HepG2 (cell line): ENCODE results near the gene R3HCC1L. TPM values are rescaled to one million over a fixed set of nuclear protein-coding genes. Genes with fewer than 3 reads are reported as not detected.

ENCODE experiments used
- ATAC-seq: fragments of 200-7000 bp; cut with Tn5 transposase; 3 replicates; pipeline ENCODE4 v1.9.1; 2020; ENCODE audit warnings: mild to moderate bottlenecking, moderate library complexity
- BruUV-seq: library from RNA; stranded (reverse); fragments of 400-500 nt; replicated peaks from 2 replicates; lab custom pipeline; 2021; lab: Mats Ljungman, UMichigan
- CTCF ChIA-PET: fragments of 300-600 bp; formaldehyde crosslinking; extraction: SDS; loops from one replicate; lab custom pipeline; 2021; ENCODE audit warnings: low total read pairs, inconsistent platforms, low intra/inter-chr PET ratio; lab: Yijun Ruan, JAX
- POLR2A ChIA-PET: fragments of 350-600 bp; sonication (Branson Sonifier 250); formaldehyde crosslinking; loops from one replicate; lab custom pipeline; 2020; ENCODE audit warnings: antibody characterized with exemption, inconsistent platforms; lab: Yijun Ruan, JAX
- DNase-seq: peaks from one replicate; pipeline ENCODE4 v3.0.0-alpha.2; 2015; ENCODE audit warnings: low spot score
- FAIRE-seq: peaks from 3 replicates; lab custom pipeline; 2011; peaks lifted over from hg19 to GRCh38; lab: Jason Lieb, UNC
- H2AFZ ChIP-seq: one replicate; pipeline ENCODE4 v1.6.1; 2011; ENCODE audit warnings: low read length, inconsistent platforms
- H3K27ac ChIP-seq: fragments of 300-600 bp; 3 replicates; pipeline ENCODE4 v1.8.0; 2011; ENCODE audit warnings: mixed run types, mild to moderate bottlenecking, mixed read lengths, low read length, inconsistent platforms; ENCODE audit not compliant: insufficient read depth; ENCODE audit errors: extremely low read length
- H3K27me3 ChIP-seq, 2 experiments: fragments of 200-600 bp in 1 of 2; 2 replicates in 1 of 2; 3 replicates in 1 of 2; pipeline versions ENCODE4 v1.6.0 to v1.8.0; 2011; ENCODE audit warnings: low read length in 2 of 2, mild to moderate bottlenecking in 2 of 2, moderate library complexity in 2 of 2, inconsistent platforms in 1 of 2; ENCODE audit not compliant: insufficient read depth in 2 of 2, control insufficient read depth in 1 of 2
- H3K36me3 ChIP-seq, 2 experiments: fragments of 200-600 bp in 1 of 2; replicated peaks in 1 of 2; 2 replicates in 1 of 2; 3 replicates in 1 of 2; pipeline versions ENCODE4 v1.5.1 to v1.8.0; 2011; ENCODE audit warnings: low read length in 2 of 2, inconsistent platforms in 1 of 2; ENCODE audit not compliant: insufficient read depth in 2 of 2, control insufficient read depth in 1 of 2
- H3K4me1 ChIP-seq: 2 replicates; pipeline ENCODE4 v1.5.1; 2012; ENCODE audit warnings: low read length, inconsistent platforms; ENCODE audit not compliant: insufficient read depth
- H3K4me2 ChIP-seq: 2 replicates; pipeline ENCODE4 v1.6.0; 2011; ENCODE audit warnings: low read depth, low read length, inconsistent platforms
- H3K4me3 ChIP-seq, 3 experiments: fragments of 200-600 bp in 1 of 3; sonication (generic), shearing (Covaris generic) in 1 of 3; replicated peaks in 1 of 3; 2 replicates each; pipeline ENCODE4 v1.5.1; 2011 to 2016; ENCODE audit warnings: low read length in 3 of 3, inconsistent platforms in 2 of 3, low read depth in 2 of 3, mild to moderate bottlenecking in 2 of 3, control low read depth in 1 of 3, mixed read lengths in 1 of 3; ENCODE audit not compliant: insufficient read depth in 1 of 3
- H3K79me2 ChIP-seq: one replicate; pipeline ENCODE4 v1.6.1; 2011; ENCODE audit warnings: low read length, inconsistent platforms; ENCODE audit not compliant: insufficient read depth
- H3K9ac ChIP-seq: 2 replicates; pipeline ENCODE4 v1.6.0; 2011; ENCODE audit warnings: mild to moderate bottlenecking, low read depth, low read length, inconsistent platforms; ENCODE audit not compliant: insufficient read depth
- H3K9me3 ChIP-seq: 2 replicates; pipeline ENCODE4 v1.5.1; 2012; ENCODE audit warnings: mild to moderate bottlenecking, low read length
- H4K20me1 ChIP-seq: 2 replicates; pipeline ENCODE4 v1.6.0; 2011; ENCODE audit warnings: inconsistent platforms, mild to moderate bottlenecking, low read length, moderate library complexity; ENCODE audit not compliant: insufficient read depth
- AKNA ChIP-seq: sonication (generic); formaldehyde crosslinking; IDR thresholded peaks from 2 replicates; pipeline ENCODE4 v1.4.0; 2020; ENCODE audit warnings: missing genetic modification reagents, borderline replicate concordance
- KAT2B ChIP-seq: fragments of 150-350 bp; IDR thresholded peaks from 2 replicates; pipeline ENCODE4 v1.6.1; 2014; ENCODE audit warnings: low read depth, low read length, borderline replicate concordance
- LCORL ChIP-seq, 2 experiments: fragments of 450-650 bp in 1 of 2; sonication (generic) in 1 of 2; formaldehyde crosslinking in 1 of 2; IDR thresholded peaks; 2 replicates each; pipeline versions ENCODE4 v1.5.0 to v1.6.1; 2017 to 2020; ENCODE audit warnings: antibody characterized with exemption in 1 of 2, missing genetic modification reagents in 1 of 2
- NR3C1 ChIP-seq: sonication (generic); formaldehyde crosslinking; IDR thresholded peaks from 2 replicates; pipeline ENCODE4 v1.4.0; 2020; ENCODE audit warnings: missing genetic modification reagents
- SMARCC2 ChIP-seq: fragments of 450-650 bp; IDR thresholded peaks from 2 replicates; pipeline ENCODE4 v1.6.1; 2017; ENCODE audit warnings: antibody characterized with exemption, mild to moderate bottlenecking
- TEF ChIP-seq: sonication (generic); formaldehyde crosslinking; IDR thresholded peaks from 2 replicates; pipeline ENCODE4 v1.5.0; 2020; ENCODE audit warnings: missing genetic modification reagents
- TRIM24 ChIP-seq: sonication (generic); formaldehyde crosslinking; IDR thresholded peaks from 2 replicates; pipeline ENCODE4 v1.8.0; 2022; ENCODE audit warnings: mild to moderate bottlenecking, missing genetic modification reagents
- ZNF292 ChIP-seq: sonication (generic); formaldehyde crosslinking; IDR thresholded peaks from 2 replicates; pipeline ENCODE4 v1.8.1; 2022; ENCODE audit warnings: mild to moderate bottlenecking, low read depth, missing genetic modification reagents, borderline replicate concordance
- ZNF607 ChIP-seq: sonication (generic); formaldehyde crosslinking; IDR thresholded peaks from 2 replicates; pipeline ENCODE4 v1.5.1; 2020; ENCODE audit warnings: missing genetic modification reagents, mild to moderate bottlenecking, borderline replicate concordance
- WGBS: methylation state at CpG from one replicate; pipeline ENCODE4 v1.1.6; 2017; ENCODE audit warnings: low lambda C conversion rate; 5-methylcytosine and 5-hydroxymethylcytosine counted together
- in situ Hi-C: cut with HindIII; loops from 2 replicates; pipeline ENCODE4 v1.10.0; 2017; ENCODE audit warnings: low pct_unique_long_range_greater_than_20kb; ENCODE audit not compliant: extremely low pct_ligation_motif_present
- intact Hi-C: fragments of 100-400 bp; cut with micrococcal nuclease; formaldehyde crosslinking; loops from one replicate; pipeline ENCODE4 v1.10.0; 2022; ENCODE audit not compliant: unreplicated experiment
- polyA plus RNA-seq, 8 experiments: library from polyadenylated mRNA; depleted of rRNA in 3 of 8; stranded (reverse) in 7 of 8; unstranded in 1 of 8; fragments of >200 nt; fragmentation: Illumina TruSeq in 4 of 8; extraction: Trizol in 4 of 8; gene quantifications; 2 replicates each; pipeline versions ENCODE4 v1.2.1 to v1.2.3, GENCODE V29; 2011 to 2016; ENCODE audit warnings: low read depth in 4 of 8, missing spikeins in 1 of 8, mixed read lengths in 1 of 8; ENCODE audit not compliant: insufficient read depth in 1 of 8
- total RNA-seq, 5 experiments: library from RNA; depleted of rRNA; stranded (reverse); fragments of >200 nt; fragmentation: Illumina TruSeq; extraction: Trizol; gene quantifications; 2 replicates each; pipeline ENCODE4 v1.2.3, GENCODE V29; 2016; ENCODE audit warnings: low read depth in 1 of 5

Gene R3HCC1L
- total and polyA plus RNA-seq, 2 of the 13 experiments (the other 11 are each of a cell fraction or from before 2014, with no cell fraction given): 6.5 to 12.2 TPM

DNA sequence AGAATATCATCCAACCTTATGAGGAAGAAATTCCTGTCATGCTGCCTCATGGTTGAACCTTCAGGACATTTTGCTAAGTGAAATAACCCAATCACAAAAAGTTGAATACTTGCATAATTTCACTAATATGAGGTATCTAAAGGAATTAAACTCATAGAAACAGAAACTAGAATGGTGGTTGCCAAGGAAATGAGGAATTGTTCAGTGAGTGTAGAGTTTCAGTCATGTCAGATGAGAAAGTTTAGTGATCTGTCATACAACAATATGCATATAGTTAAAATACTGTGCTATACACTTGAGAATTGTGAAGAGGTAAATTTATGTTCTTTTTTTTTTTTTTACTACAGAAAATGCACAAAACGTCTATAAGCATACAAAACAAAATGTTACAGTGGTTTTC, 60.7 kb downstream of the R3HCC1L start:
- no peak for ATAC-seq
- CTCF ChIA-PET: no interaction called here
- H4K20me1 ChIP-seq: peaks cover 2% of the 10 kb centered on the region; the same call in 1 of the 2 replicates
- TF ChIP-seq AKNA: no peak
- TF ChIP-seq NR3C1 (CRISPR knock-in tag): no peak
- no peak for TF ChIP-seq KAT2B
- TF ChIP-seq ZNF292 (CRISPR knock-in tag): no peak
- TF ChIP-seq TEF (CRISPR knock-in tag): no peak
- TF ChIP-seq ZNF607 (CRISPR knock-in tag): no peak
- no peak for TF ChIP-seq LCORL (IDR thresholded peaks at IDR 0.05)
- TF ChIP-seq LCORL (CRISPR knock-in tag; IDR thresholded peaks at IDR 0.05): no peak
- TF ChIP-seq TRIM24 (CRISPR knock-in tag): no peak
- no peak for TF ChIP-seq SMARCC2
- TF ChIP-seq, all 625 proteins: peak for 0
- Histone ChIP-seq H2AFZ (no peak overlapping the region), H3K27ac (no peak overlapping the region), H3K9me3 (no peaks in the 10 kb centered on the region), H3K36me3 (no peaks in the 10 kb centered on the region), H3K4me2 (no peak overlapping the region), H3K4me3 (no peak overlapping the region), H3K27me3 (no peaks in the 10 kb centered on the region), H3K79me2 (no peaks in the 10 kb centered on the region), H3K4me1 (no peaks in the 10 kb centered on the region; the same call in 1 of the 2 replicates), H3K9ac (no peak overlapping the region)
- 90% methylated on average over 1 of the region's 1 CpG for WGBS
- no peak for FAIRE-seq
- no peak for DNase-seq
- no TSS peak for BruUV-seq
- POLR2A ChIA-PET: no interaction called here
- intact Hi-C loops: no loop called here
- in situ Hi-C loops: no loop called here
